Testis (tissue), 2 donors: ENCODE data around the gene WT1.

Experiments
- CTCF ChIP-seq, 3 experiments: fragments of 450-650 bp in 2 of 3; fragments of 200-600 bp in 1 of 3; sonication (generic) in 1 of 3; IDR thresholded peaks; one replicate each; pipeline ENCODE4 v1.5.1; 2016 to 2019; ENCODE audit warnings: antibody characterized with exemption in 3 of 3, mild to moderate bottlenecking in 2 of 3, moderate library complexity in 1 of 3
- POLR2A ChIP-seq: fragments of 450-650 bp; IDR thresholded peaks from one replicate; pipeline ENCODE4 v1.6.1; 2017; ENCODE audit warnings: antibody characterized with exemption, mild to moderate bottlenecking, moderate library complexity

DNA sequence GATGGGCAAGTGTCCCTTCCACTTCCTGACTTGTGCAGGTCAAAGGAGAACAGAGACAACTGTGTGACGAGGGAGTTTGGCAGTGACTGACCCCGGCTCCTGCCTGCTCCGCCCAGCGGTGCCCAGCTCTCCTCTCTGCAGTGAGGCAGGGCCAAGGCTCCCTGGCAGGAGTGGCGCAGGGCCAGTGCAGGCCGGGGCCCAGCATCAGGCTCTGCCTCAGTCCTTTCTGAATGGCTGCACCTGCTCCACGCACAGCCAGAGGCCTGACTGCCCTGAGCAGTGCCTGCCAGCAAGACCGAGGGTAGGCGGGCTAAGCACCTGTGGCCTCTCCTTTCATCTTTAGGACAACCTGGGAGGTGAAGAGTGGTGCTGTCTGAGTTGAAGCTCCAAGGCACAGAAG lies 54.2 kb downstream of the WT1 start:
- no peak for TF ChIP-seq POLR2A
- no peak for TF ChIP-seq CTCF (IDR thresholded peaks at IDR 0.05)
